GM19395 (cell line): ENCODE measurements around the gene PDGFD.
A peak's percentile ranks its signal among the peaks of the same experiment; 100 is the strongest.

Source experiments
- ATAC-seq: cut with Tn5 transposase; IDR thresholded peaks from one replicate; pipeline ENCODE4 v1.9.1; 2021; ENCODE audit warnings: mild to moderate bottlenecking, moderate library complexity; ENCODE audit not compliant: unreplicated experiment

Gene PDGFD

GRCh38 chr11:104095791-104096190 is 68.2 kb downstream of the PDGFD start:
- ATAC-seq, result no peak

GRCh38 chr11:104094576-104094975 is 69.4 kb downstream of the PDGFD start:
- ATAC-seq, result no peak

- no peak for ATAC-seq
Measured at GRCh38 chr11:104093426-104094280, 70.3 kb downstream of the PDGFD start.

- no peak for ATAC-seq
Measured at GRCh38 chr11:104092744-104093143, 71.2 kb downstream of the PDGFD start.

DNA sequence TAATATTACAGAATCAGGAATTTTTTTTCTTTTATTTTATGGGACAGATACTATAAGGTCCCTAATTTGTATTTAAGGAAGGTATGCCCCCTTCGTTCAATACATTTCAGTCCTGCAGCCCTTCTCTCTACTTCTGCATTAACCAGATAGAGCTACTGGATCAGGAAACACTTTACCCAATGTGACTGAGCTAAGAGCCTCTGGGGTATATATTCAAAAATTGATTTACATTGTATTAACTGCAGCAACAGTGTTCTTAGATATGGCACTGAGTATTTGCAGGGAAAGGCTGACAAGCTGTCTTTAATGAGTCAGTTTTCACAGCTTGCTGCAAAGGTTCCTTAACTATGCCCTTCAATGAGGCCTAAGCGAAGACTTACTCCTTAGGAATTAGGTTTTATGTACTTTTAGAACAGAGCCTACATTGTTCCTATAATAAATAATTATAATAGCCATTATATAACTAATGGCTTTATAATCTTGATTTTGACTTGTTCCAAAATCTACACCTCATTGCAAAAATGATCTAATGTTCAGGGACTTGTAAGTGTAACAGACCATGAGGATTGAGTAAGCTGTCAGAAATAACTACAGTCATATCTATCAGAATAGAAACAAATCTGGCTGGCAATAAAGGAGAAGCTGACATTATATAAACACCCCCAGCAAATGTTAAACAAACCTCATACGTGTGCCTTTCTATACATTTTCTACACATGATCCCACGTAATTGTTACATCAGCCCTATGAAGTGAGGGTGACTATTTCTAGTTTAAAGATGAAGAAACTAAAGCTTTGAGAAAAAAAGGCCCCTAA is 72.5 kb downstream of the PDGFD start:
- no peak for ATAC-seq

GRCh38 chr11:104090767-104091166 is 73.2 kb downstream of the PDGFD start:
- no peak for ATAC-seq

- no peak for ATAC-seq
Measured at GRCh38 chr11:104089481-104089880, 74.5 kb downstream of the PDGFD start.

DNA sequence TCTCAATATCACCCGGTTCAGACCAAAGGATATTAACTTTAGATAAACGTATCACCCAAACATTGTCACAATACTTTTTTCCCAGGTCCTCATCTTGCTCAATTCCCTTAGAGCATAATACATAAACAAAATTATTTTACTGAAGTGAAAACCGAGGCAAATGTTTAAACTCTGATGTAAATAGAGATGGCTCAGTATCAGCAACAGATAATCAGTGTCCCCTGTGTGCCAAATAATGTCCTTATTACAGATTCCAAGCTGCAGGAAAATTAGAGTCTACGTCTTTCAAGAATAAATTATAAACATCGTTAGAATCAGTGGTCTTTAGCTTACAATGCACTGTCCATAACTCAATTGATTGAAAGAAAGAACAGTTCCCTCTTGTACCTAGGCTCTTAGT is 77.3 kb downstream of the PDGFD start:
- ATAC-seq, result no peak

DNA sequence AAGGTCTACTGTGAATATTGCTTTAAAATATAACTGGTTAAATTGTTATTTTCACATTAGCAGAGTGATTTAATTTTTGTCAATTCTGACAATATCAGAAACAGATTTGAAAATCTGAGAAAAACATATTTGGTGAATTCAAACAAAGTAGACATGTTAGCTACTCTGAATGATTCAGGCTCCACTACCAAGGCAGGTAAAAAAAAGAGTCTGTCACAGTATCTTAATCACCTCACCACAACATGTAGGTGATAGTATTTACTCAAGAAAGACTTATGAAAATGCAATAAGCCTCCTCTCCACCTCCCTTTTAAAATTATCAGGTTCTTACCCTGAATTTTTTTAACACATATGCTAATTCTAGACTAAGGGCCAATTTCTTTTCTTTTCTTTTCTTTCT is 85.0 kb downstream of the PDGFD start:
- no peak for ATAC-seq

DNA sequence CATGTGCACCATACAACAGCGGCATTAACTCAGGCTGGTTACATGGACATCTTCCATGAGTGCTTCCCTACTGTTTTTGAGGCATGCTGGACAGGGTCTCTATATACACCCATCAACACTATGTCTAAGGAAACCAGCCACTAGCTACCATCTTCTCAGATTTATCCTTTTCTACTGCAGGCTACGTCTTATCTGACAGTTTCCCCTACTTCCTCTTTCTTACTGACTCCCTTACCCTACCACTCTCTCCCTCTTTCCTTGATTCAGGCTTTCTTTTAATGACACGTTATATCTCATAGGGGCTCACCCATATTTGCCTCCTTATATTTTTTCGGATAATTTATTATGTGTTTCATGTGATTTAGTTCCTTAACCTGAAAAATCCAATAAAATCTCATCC is 85.7 kb downstream of the PDGFD start:
- ATAC-seq, result no peak

DNA sequence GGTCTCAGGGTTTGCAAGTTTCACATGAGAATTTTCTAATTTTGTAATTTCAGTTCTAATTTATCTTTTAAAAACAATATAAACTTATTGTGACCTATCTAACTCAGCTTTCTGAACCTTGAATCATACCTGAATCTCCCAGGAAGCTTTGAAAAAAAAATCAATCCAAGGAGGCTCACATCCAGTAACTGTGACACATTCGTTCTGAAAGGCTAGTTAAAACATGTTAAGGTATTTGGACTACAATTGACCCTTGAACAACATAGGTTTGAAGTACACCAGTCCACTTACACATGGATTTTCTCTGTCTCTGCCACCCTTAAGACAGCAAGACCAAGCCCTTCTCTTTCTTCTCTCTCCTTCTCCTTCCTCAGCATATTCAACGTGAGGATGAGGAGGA is 87.5 kb downstream of the PDGFD start:
- no peak for ATAC-seq

GRCh38 chr11:104075706-104076105 is 88.2 kb downstream of the PDGFD start:
- no peak for ATAC-seq

- ATAC-seq, result no peak
Measured at GRCh38 chr11:104075091-104075490, 88.9 kb downstream of the PDGFD start.

- peak; percentile 85 for ATAC-seq
Measured at GRCh38 chr11:104073950-104074705, 89.8 kb downstream of the PDGFD start.

DNA sequence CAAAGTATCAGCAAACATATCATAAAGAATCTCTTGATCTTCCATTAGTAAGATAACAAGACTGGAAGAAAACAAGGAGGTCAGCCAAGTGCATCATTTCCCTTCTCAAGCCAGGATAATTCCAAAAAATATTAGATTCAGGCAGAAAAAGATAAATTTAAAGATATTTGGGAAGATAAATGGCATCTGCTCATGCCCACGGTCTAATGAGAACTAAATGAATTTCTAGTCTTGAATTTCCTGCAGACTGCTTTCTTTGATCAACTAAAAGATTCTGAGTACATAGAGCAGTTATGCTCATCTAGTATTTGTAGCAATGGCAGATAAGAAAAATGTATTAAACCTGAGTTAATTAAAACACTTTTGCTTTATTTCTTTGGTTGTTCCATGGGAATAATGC is 96.4 kb downstream of the PDGFD start:
- no peak for ATAC-seq

GRCh38 chr11:104064034-104064630 is 99.8 kb downstream of the PDGFD start:
- no peak for ATAC-seq

GRCh38 chr11:104061853-104062521 is 102.0 kb downstream of the PDGFD start:
- ATAC-seq, result no peak

DNA sequence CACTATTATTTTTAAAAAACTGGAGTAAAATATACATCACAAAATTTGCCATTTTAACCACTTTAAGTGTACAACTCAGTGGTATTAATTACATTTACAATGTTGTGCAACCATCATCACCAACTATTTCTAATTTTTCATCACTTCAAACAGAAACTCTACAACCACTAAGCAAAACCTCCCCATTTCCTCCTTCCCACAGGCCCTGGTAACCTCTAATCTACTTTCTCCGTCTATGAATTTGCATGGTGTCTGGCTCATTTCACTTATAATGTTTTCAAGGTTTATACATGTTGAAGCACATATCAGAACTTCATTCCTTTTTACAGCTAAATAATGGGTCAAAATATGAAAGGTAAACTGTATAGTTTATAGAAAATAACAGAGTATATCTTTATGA is 103.1 kb downstream of the PDGFD start:
- ATAC-seq, result peak; percentile 78

DNA sequence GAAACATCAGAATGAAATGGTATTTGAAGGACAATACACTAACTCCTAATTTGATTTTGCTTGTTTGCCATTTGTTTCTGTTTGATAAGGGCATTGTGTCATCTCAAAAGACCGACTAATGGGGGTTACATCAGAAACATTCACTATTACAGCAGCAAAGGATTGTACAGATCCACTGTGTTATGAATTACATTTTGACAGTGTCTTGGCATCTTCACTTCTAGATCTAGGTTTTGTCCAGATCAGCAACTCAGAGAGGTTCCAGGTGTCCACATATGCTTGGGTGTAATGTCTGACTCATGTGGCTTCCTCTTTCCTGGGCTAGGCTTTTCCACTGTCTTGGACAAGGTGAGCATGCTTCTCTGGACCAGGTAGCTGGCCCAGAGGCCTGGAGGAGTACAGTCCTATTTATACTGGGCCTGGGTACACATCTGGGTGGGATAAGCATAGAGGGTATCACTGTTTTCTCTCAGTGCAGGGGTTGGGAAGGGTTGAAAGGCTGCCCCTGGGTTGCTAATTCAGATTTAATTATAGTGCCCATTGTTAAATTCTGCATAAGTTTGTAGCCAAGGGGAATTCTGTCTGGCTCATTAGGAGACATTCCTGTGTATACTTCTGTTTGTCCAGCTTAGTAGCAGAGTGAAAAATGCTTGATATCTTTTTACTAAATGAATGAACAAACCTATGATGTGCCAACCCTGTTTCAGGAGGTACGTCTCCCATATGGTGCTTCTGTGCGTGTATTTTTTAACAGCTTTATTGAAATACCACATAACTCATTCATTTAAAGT is 103.7 kb downstream of the PDGFD start:
- ATAC-seq, result no peak

DNA sequence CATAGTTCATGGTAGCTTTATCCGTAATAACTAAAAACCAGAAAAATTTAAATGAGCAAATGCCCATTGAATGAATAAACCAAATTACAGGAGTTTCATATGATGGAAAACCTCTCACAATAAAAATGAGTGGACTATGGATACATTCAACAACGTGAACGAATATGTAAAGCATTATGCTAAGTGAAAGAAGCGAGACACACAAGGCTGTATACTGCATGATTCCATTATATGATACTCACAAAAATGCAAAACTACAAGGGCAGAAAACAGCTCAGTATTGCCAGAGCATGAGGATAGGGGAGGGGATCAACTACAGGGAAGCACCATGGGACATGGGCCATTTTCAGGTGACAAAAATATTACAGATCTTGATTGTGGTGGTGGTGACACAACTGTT is 105.3 kb downstream of the PDGFD start:
- ATAC-seq, result no peak
